Adrenal gland (tissue), 5 donors: ENCODE data around the gene TEN1.

ENCODE experiments used
- CTCF ChIP-seq, 6 experiments: fragments of 450-650 bp in 4 of 6; fragments of 200-600 bp in 2 of 6; sonication (generic) in 1 of 6; IDR thresholded peaks; 1 replicate in 5 of 6; 2 replicates in 1 of 6; pipeline versions ENCODE4 v1.5.1 to v1.8.0; 2016 to 2021; ENCODE audit warnings: antibody characterized with exemption in 6 of 6, mild to moderate bottlenecking in 2 of 6, moderate library complexity in 1 of 6
- POLR2A ChIP-seq, 2 donors: fragments of 450-650 bp; IDR thresholded peaks; one replicate each; pipeline ENCODE4 v1.6.1; 2017; ENCODE audit warnings: antibody characterized with exemption in 2 of 2, mild to moderate bottlenecking in 2 of 2, moderate library complexity in 1 of 2
- donor health status: DM: no; HTN: no; CAD: no.

GRCh38 chr17:75995385-75995925 lies 16.4 kb downstream of the TEN1 start:
- no peak for TF ChIP-seq CTCF (IDR thresholded peaks at IDR 0.05)
- TF ChIP-seq POLR2A (IDR thresholded peaks at IDR 0.05), result no peak
